ENCODE results near the gene PTPN20.
"Not testable (repeated sequence)": the region's sequence is repeated elsewhere in the genome, so short reads cannot be mapped to it uniquely, and the experiment has no call there.

The PTPN20 gene

GRCh38 chr10:46932383-46932782 lies 21.2 kb downstream of the PTPN20 start:
- DNase-seq (ENCODE audit: insufficient read length, low spot score); FAIRE-seq: not testable (repeated sequence)

DNA sequence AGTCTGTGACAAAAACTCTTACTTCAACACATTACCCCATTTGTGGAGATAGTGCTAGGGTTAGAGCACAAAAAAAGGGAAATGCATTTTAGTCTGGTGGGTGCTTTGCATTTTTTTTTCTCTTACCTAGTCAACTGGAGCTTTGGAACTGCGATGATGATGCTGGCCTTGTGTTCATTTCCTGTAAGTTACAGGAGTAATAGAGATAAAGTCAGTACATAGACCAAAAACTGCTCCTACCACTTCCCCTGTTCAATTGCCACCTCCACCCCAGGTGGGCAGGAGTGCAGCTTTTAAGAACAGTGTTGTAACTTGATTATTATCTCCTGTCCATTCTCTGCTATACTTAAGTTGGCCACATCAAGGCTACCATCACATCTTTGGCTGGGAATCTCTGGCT lies 29.9 kb downstream of the PTPN20 start:
- not testable (repeated sequence) for FAIRE-seq; DNase-seq (ENCODE audit: insufficient read length, low spot score)

- not testable (repeated sequence) for DNase-seq (ENCODE audit: insufficient read length, low spot score); FAIRE-seq
Measured at GRCh38 chr10:46948687-46949518, 37.7 kb downstream of the PTPN20 start.

DNA sequence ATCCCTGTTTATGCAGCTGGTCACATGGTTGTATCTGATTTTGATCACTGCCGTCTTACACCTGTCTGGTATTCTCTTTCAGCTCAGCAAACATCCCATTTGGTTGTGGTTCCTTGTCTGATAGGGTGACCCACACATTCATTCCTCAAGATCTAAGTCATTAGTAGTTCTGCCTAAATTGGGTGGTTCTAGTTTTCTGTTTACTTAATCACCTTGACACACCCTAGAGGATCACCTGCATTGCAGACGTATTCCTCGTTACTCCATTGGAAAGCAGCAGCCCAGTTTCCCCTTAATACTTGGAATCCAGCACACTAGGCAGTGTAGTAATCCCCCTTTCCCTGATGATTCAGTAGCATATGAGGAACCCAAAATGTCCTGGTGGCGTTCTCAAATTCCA lies 41.3 kb downstream of the PTPN20 start:
- DNase-seq (ENCODE audit: insufficient read length, low spot score); FAIRE-seq: not testable (repeated sequence)

GRCh38 chr10:46960742-46961141 lies 49.5 kb downstream of the PTPN20 start:
- FAIRE-seq; DNase-seq (ENCODE audit: insufficient read length, low spot score): not testable (repeated sequence)

- not testable (repeated sequence) for FAIRE-seq; DNase-seq (ENCODE audit: insufficient read length, low spot score)
Measured at GRCh38 chr10:46963356-46963755, 52.1 kb downstream of the PTPN20 start.

GRCh38 chr10:46967013-46967412 lies 55.8 kb downstream of the PTPN20 start:
- not testable (repeated sequence) for DNase-seq (ENCODE audit: insufficient read length, low spot score); FAIRE-seq

DNA sequence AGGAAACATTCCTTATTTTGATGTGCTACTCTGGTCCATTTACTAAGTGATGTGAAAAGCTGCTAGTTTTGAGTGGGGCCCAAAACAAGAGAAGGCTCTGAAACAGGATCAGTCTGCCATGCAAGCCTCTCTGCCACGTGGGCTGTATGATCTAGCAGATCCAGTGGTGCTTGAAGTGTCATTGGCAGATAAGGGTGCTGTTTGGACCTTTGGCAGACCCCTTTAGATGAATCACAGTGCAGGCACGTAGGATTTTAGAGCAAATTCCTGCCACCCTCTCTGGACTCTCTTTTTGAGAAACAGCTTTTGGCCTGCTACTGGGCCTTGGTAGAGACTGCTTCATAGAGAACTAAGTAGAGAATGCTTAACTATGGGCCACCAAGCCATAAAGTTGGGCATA lies 69.0 kb downstream of the PTPN20 start:
- not testable (repeated sequence) for DNase-seq (ENCODE audit: insufficient read length, low spot score); FAIRE-seq

- DNase-seq (ENCODE audit: insufficient read length, low spot score); FAIRE-seq: not testable (repeated sequence)
Measured at GRCh38 chr10:46987233-46987924, 76.2 kb downstream of the PTPN20 start.

GRCh38 chr10:46992803-46993561 lies 81.8 kb downstream of the PTPN20 start:
- peak; percentile 35 for TF ChIP-seq CTCF (IDR thresholded peaks at IDR 0.05; ENCODE audit: insufficient read depth, missing control alignments)
- FAIRE-seq, result peak; percentile 80
- DNase-seq (ENCODE audit: insufficient read length, low spot score), result no peak

GRCh38 chr10:46995234-46995633 lies 84.0 kb downstream of the PTPN20 start:
- DNase-seq (ENCODE audit: insufficient read length, low spot score) (no peak), FAIRE-seq (no peak)
- TF ChIP-seq CTCF (IDR thresholded peaks at IDR 0.05; ENCODE audit: insufficient read depth, missing control alignments), result peak; percentile 13

DNA sequence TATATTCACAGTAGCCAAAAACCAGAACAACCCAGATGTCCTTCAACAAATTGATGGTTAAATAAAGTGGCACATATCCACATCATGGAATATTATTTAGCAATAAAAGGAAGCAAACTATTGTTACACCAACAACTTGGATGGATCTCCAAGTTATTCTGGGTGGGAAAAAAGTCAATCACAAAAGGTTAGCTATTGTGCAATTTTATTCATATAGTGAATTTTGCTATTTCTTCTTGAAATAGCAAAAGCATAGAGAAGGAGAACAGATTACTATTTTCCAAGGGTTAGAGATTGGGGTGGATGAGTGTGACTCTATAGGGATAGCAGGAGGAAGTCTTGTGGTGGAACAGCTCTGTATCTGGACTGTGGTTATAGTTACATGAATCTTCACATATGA lies 87.0 kb downstream of the PTPN20 start:
- no peak for FAIRE-seq
- no peak for TF ChIP-seq CTCF (IDR thresholded peaks at IDR 0.05; ENCODE audit: insufficient read depth, missing control alignments)
- no peak for DNase-seq (ENCODE audit: insufficient read length, low spot score)
